DOHH2 (cell line): ENCODE data around the gene MASP1.

ENCODE experiments used
- H3F3A ChIP-seq: fragments of 200-600 bp; sonication (generic), shearing (Covaris generic); 2 replicates; pipeline ENCODE4 v1.6.0; 2016; ENCODE audit warnings: antibody characterized with exemption, mild to moderate bottlenecking; ENCODE audit not compliant: control insufficient read depth, insufficient read depth
- H3K27ac ChIP-seq: fragments of 200-600 bp; sonication (generic); 2 replicates; pipeline ENCODE4 v1.5.1; 2014; ENCODE audit warnings: low read depth, mild to moderate bottlenecking, low read length, moderate library complexity
- H3K27me3 ChIP-seq: fragments of 200-600 bp; sonication (generic); 2 replicates; pipeline ENCODE4 v1.6.1; 2014; ENCODE audit warnings: mild to moderate bottlenecking, low read length, mixed read lengths; ENCODE audit not compliant: control insufficient read depth
- H3K36me3 ChIP-seq: fragments of 200-600 bp; sonication (generic); 2 replicates; pipeline ENCODE4 v1.6.1; 2014; ENCODE audit warnings: mild to moderate bottlenecking, low read length, moderate library complexity, mixed read lengths; ENCODE audit not compliant: control insufficient read depth
- H3K4me1 ChIP-seq: fragments of 200-600 bp; sonication (generic); 2 replicates; pipeline ENCODE4 v1.6.1; 2014; ENCODE audit warnings: mild to moderate bottlenecking, low read length, mixed read lengths; ENCODE audit not compliant: control insufficient read depth
- H3K4me2 ChIP-seq: fragments of 200-600 bp; sonication (generic); 2 replicates; pipeline ENCODE4 v1.6.0; 2014; ENCODE audit warnings: mild to moderate bottlenecking, low read length, moderate library complexity
- H3K4me3 ChIP-seq: fragments of 200-600 bp; sonication (generic); 2 replicates; pipeline ENCODE4 v1.5.1; 2014; ENCODE audit warnings: mild to moderate bottlenecking, low read length, mixed read lengths
- H3K79me2 ChIP-seq: fragments of 200-600 bp; sonication (generic); 2 replicates; pipeline ENCODE4 v1.6.1; 2014; ENCODE audit warnings: mild to moderate bottlenecking, low read length, mixed read lengths; ENCODE audit not compliant: control insufficient read depth
- H3K9me2 ChIP-seq: fragments of 200-600 bp; sonication (generic); replicated peaks from 2 replicates; pipeline ENCODE4 v1.6.1; 2014; ENCODE audit warnings: mild to moderate bottlenecking, low read length, mixed read lengths; ENCODE audit not compliant: control insufficient read depth
- H3K9me3 ChIP-seq: fragments of 200-600 bp; sonication (generic); 2 replicates; pipeline ENCODE4 v1.6.1; 2014; ENCODE audit warnings: antibody characterized with exemption, low read length, mixed read lengths; ENCODE audit not compliant: control insufficient read depth, insufficient read depth
- H4K20me1 ChIP-seq: fragments of 200-600 bp; sonication (generic); 2 replicates; pipeline ENCODE4 v1.6.0; 2014; ENCODE audit warnings: low read depth, mild to moderate bottlenecking, antibody characterized with exemption, low read length, moderate library complexity; ENCODE audit not compliant: control insufficient read depth, insufficient read depth
- EZH2phosphoT487 ChIP-seq: fragments of 200-600 bp; sonication (generic); IDR thresholded peaks from 2 replicates; pipeline ENCODE4 v1.6.1; 2017; ENCODE audit warnings: borderline replicate concordance, mild to moderate bottlenecking, antibody characterized with exemption, low read length, moderate library complexity, mixed read lengths
- TF ChIP-seq, protein P1 (sequence below): fragments of 200-600 bp; sonication (generic); IDR thresholded peaks from one replicate; pipeline ENCODE4 v1.5.1; 2014; ENCODE audit warnings: antibody characterized with exemption, mild to moderate bottlenecking, low read depth, low read length; ENCODE audit not compliant: poor library complexity, severe bottlenecking

MASP1 gene

DNA sequence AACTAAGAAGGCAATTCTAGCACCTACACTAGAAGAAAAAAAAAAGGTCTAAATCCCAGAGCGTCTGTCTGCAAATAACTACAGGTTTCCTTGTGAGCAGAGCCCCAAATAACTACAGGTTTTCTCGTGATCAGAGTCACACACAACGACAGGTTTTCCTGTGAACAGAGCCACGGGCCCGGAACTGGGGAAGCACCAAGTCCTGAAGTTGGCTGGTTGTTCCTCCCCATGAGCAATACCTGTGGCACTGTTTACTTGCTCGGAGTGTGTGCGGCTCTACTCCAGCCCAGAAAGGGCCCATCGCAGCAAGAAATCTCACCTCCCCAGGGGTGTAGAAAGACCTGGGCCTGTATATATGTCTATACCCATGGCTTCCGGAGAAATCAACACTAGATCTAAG lies 644 bp upstream of the MASP1 start:
- Histone ChIP-seq H4K20me1 (no peaks in the 10 kb centered on the region), H3K27me3 (peaks cover 22% of the 10 kb centered on the region; the same call in 1 of the 2 replicates), H3K4me1 (no peaks in the 10 kb centered on the region), H3K36me3 (no peaks in the 10 kb centered on the region), H3K4me2 (no peak overlapping the region), H3K27ac (no peak overlapping the region), H3K9me2 (no peaks in the 10 kb centered on the region), H3K9me3 (no peaks in the 10 kb centered on the region), H3F3A (no peaks in the 10 kb centered on the region), H3K4me3 (no peak overlapping the region), H3K79me2 (no peaks in the 10 kb centered on the region)
- no peak for TF ChIP-seq EZH2phosphoT487
- TF ChIP-seq, protein P1, sequence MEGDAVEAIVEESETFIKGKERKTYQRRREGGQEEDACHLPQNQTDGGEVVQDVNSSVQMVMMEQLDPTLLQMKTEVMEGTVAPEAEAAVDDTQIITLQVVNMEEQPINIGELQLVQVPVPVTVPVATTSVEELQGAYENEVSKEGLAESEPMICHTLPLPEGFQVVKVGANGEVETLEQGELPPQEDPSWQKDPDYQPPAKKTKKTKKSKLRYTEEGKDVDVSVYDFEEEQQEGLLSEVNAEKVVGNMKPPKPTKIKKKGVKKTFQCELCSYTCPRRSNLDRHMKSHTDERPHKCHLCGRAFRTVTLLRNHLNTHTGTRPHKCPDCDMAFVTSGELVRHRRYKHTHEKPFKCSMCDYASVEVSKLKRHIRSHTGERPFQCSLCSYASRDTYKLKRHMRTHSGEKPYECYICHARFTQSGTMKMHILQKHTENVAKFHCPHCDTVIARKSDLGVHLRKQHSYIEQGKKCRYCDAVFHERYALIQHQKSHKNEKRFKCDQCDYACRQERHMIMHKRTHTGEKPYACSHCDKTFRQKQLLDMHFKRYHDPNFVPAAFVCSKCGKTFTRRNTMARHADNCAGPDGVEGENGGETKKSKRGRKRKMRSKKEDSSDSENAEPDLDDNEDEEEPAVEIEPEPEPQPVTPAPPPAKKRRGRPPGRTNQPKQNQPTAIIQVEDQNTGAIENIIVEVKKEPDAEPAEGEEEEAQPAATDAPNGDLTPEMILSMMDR, result no peak

DNA sequence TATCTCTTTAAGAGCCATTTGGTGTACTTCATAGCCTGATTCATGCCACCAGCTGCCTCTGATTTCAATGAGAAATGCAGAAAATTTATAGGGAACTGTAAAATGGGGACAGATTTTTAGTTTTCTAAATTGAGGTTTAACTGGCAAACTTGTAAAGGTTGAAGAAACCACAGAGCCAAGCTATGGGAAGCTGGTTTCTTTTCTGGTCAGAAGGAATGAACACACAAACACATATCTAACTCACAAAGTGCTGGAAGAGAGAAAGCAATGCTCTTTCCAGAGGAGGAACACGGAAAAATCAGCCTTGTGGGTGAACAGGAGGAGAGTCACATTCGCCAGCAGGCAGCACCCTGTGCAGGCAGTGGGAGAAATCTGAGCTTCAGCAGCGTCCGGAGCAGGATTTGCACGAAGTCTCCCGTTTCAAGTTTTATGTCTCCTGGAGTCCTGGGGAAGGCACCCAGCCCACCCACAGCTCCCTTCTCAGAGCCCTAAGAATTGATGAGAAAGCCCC lies 481 bp downstream of the MASP1 start:
- H3K36me3 ChIP-seq, result no peaks in the 10 kb centered on the region
- no peak overlapping the region for H3K27ac ChIP-seq
- H4K20me1 ChIP-seq, result no peaks in the 10 kb centered on the region
- no peaks in the 10 kb centered on the region for H3K79me2 ChIP-seq
- TF ChIP-seq, protein P1, result no peak
- H3K4me3 ChIP-seq, result no peak overlapping the region
- no peak overlapping the region for H3K4me2 ChIP-seq
- H3K4me1 ChIP-seq, result no peaks in the 10 kb centered on the region
- H3F3A ChIP-seq, result no peaks in the 10 kb centered on the region
- no peaks in the 10 kb centered on the region for H3K9me2 ChIP-seq
- peaks cover 22% of the 10 kb centered on the region; the same call in 1 of the 2 replicates for H3K27me3 ChIP-seq
- no peaks in the 10 kb centered on the region for H3K9me3 ChIP-seq

DNA sequence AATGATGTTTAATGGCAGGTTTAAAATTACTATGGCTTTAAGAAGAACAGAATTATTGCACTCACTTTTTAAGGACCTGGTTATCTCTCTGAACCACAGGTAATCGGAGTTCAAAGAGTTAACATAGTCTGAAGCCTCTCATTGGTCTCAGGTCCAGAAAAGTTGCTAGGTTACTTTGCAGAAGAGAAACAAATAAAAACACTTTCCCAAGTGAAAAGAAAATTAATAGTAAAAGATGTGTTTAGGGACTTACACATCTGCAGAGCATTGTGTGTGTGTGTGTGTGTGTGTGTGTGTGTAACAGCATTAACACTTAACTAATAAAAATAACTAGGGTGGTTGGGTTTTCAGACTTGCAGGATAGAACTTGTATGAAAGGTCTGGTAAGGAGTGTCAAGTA lies 1.0 kb downstream of the MASP1 start:
- Histone ChIP-seq H3K27ac (no peak overlapping the region), H3K4me1 (no peaks in the 10 kb centered on the region), H3K27me3 (peaks cover 18% of the 10 kb centered on the region; the same call in 1 of the 2 replicates), H3K36me3 (no peaks in the 10 kb centered on the region), H3K9me3 (no peaks in the 10 kb centered on the region), H4K20me1 (no peaks in the 10 kb centered on the region), H3K79me2 (no peaks in the 10 kb centered on the region), H3K4me2 (no peak overlapping the region), H3K9me2 (no peaks in the 10 kb centered on the region), H3K4me3 (no peak overlapping the region), H3F3A (no peaks in the 10 kb centered on the region)
- TF ChIP-seq EZH2phosphoT487, result no peak
- TF ChIP-seq, protein P1, result no peak
